WERI-Rb-1 (cell line): ENCODE measurements around the gene CRABP2.

Source experiments
- DNase-seq: peaks from one replicate; pipeline ENCODE4 v3.0.0-alpha.2; 2020
- H3K27ac ChIP-seq: fragments of 250-450 bp; sonication (Bioruptor Pico); 2 replicates; pipeline ENCODE4 v1.5.1; 2020; ENCODE audit warnings: mild to moderate bottlenecking, moderate library complexity
- H3K27me3 ChIP-seq: fragments of 250-450 bp; sonication (Bioruptor Pico); 2 replicates; pipeline ENCODE4 v1.5.1; 2021; ENCODE audit warnings: mild to moderate bottlenecking, low read depth, moderate library complexity; ENCODE audit not compliant: insufficient read depth, severe bottlenecking
- H3K36me3 ChIP-seq: fragments of 250-450 bp; sonication (Bioruptor Pico); 2 replicates; pipeline ENCODE4 v1.5.1; 2020; ENCODE audit warnings: mild to moderate bottlenecking, moderate library complexity
- H3K4me3 ChIP-seq: 2 replicates; pipeline ENCODE4 v1.5.1; 2011; ENCODE audit warnings: low read depth, mild to moderate bottlenecking, control low read depth, low read length
- H3K9me3 ChIP-seq: fragments of 250-450 bp; sonication (Bioruptor Pico); 2 replicates; pipeline ENCODE4 v1.5.1; 2021; ENCODE audit warnings: mild to moderate bottlenecking, moderate library complexity; ENCODE audit not compliant: severe bottlenecking
- CTCF ChIP-seq: IDR thresholded peaks from 2 replicates; pipeline ENCODE4 v1.5.1; 2011; ENCODE audit warnings: low read depth, mild to moderate bottlenecking, control low read depth, inconsistent platforms, low read length

Gene CRABP2

GRCh38 chr1:156709757-156710489 lies 4.5 kb upstream of the CRABP2 start:
- DNase-seq, result peak; percentile 87
- no peak for TF ChIP-seq CTCF
- no peaks in the 10 kb centered on the region for H3K36me3 ChIP-seq

GRCh38 chr1:156709031-156709430 lies 3.6 kb upstream of the CRABP2 start:
- Histone ChIP-seq H3K4me3 (no peak overlapping the region), H3K36me3 (peaks cover 3% of the 10 kb centered on the region; the same call in 1 of the 2 replicates), H3K27ac (peak overlapping the region; percentile 86), H3K27me3 (no peaks in the 10 kb centered on the region), H3K9me3 (no peaks in the 10 kb centered on the region)
- TF ChIP-seq CTCF, result no peak
- no peak for DNase-seq

More at GRCh38 chr1:156709757-156710489, 4.5 kb upstream of the CRABP2 start:
- Histone ChIP-seq H3K27ac (peak overlapping the region; percentile 86), H3K4me3 (no peak overlapping the region), H3K9me3 (no peaks in the 10 kb centered on the region), H3K27me3 (no peaks in the 10 kb centered on the region)

DNA sequence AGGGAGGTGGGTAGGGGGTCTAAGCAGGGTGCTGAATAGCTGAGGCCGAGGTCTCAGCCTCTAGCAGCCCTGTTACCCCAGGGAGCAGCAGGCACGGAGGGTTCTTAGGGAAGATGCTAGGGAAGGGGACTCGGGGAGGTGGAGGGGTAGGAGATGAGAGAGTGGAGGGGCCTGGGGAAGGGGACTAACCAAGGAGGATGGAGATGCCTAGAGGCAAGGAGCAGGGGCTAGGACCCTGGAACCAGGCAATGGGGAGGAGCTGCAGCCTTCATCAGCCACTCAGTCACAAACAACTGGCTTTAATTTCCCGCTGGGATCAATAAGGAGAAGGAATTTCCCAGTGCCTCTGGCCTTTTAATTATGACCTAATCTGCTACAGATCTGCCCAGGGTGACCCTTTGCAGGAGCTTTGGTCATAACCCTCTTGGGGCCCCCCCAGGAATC lies 2.9 kb upstream of the CRABP2 start:
- H3K27me3 ChIP-seq, result no peaks in the 10 kb centered on the region
- H3K9me3 ChIP-seq, result no peaks in the 10 kb centered on the region
- DNase-seq, result no peak
- no peak overlapping the region for H3K4me3 ChIP-seq
- TF ChIP-seq CTCF, result no peak
- peak overlapping the region; percentile 86 for H3K27ac ChIP-seq
- peaks cover 7% of the 10 kb centered on the region for H3K36me3 ChIP-seq

GRCh38 chr1:156707417-156708217 lies 2.2 kb upstream of the CRABP2 start:
- no peak for TF ChIP-seq CTCF
- Histone ChIP-seq H3K27me3 (no peaks in the 10 kb centered on the region), H3K9me3 (no peaks in the 10 kb centered on the region), H3K36me3 (peaks cover 10% of the 10 kb centered on the region), H3K27ac (peak overlapping the region; percentile 86), H3K4me3 (peak overlapping the region; percentile 74)
- DNase-seq, result peak; percentile 87

DNA sequence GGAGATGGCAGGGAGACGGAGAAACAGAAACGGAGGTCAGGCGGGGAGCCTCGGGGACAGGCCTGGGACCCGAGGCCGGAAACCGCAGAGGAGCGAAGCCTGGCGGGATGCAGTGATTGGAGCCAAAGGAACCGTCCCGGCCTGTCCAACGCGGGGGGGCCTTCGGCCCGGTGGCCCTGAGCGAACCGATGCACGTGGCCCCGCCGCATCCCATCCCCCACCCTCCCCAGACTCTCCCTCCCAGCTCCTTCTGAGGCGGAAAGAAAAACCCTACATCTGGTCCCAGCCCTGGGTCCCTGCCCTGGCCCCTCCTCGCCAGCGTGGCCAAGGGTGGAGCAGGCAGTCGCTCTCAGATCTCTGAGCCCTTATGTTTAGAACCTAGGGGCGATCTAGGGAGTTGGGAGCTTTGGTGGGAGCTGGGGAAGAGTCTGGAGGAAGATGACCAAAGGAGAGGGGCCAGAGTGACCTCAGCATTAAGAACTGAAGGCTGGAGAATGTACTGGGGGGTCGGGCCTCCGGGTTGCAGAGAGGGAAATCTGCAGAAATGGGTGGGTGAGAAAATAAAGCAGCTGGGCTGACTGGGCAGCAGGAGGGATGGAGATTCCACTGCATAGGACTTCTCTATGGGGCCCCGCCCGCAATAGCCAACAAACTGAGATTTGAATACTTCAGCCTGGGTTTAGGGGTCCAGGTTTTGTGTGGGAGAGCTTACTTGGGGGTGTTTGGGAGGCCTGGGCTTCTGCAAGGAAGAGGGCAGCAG lies 1.5 kb upstream of the CRABP2 start:
- Histone ChIP-seq H3K36me3 (peaks cover 16% of the 10 kb centered on the region), H3K27ac (peak overlapping the region; percentile 86), H3K4me3 (peak overlapping the region; percentile 74), H3K9me3 (no peaks in the 10 kb centered on the region), H3K27me3 (no peaks in the 10 kb centered on the region)
- DNase-seq, result peak; percentile 97
- no peak for TF ChIP-seq CTCF
